Neural progenitor cell (in vitro differentiated cells): ENCODE measurements around the gene GALNTL6.
A peak's percentile ranks its signal among the peaks of the same experiment; 100 is the strongest.

ENCODE experiments used
- CTCF ChIP-seq: fragments of 200-600 bp; sonication (generic); IDR thresholded peaks from 2 replicates; pipeline ENCODE4 v1.5.1; 2017; ENCODE audit warnings: antibody characterized with exemption, mild to moderate bottlenecking
- EZH2 ChIP-seq: fragments of 200-600 bp; sonication (generic); IDR thresholded peaks from 2 replicates; pipeline ENCODE4 v1.6.1; 2017; ENCODE audit warnings: antibody characterized with exemption, mild to moderate bottlenecking, moderate library complexity
- EZH2phosphoT487 ChIP-seq: fragments of 200-600 bp; sonication (generic); IDR thresholded peaks from 2 replicates; pipeline ENCODE4 v1.6.1; 2017; ENCODE audit warnings: antibody characterized with exemption

DNA sequence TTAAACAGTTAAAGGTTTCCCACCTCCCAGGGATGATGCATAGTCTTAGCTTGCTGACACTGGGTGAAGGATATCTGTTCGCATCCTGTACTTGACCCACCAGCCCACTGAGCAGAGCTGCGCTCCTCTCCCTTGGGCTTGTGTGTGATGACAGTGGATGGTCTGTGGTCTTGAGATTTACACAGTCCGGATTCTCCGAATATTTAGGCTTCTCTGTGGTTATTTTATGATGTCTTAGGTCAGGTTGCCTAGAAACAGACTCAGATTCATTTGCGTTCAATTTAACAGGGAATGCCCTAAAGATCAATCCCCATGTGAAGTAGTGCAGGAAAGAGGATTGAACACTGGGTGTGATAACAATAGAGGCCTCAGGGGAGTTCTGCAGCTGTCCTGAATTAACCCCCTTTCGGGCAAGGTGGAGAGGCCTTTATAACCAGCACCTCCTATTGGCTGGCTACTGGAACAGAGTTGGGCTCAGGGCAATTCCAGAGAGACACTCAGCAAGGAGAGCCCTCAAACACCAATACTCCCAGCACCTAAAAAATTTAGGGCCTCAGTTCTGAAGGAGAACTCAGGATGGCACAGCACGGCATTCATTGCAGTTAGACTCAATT is 702.2 kb downstream of the GALNTL6 start:
- TF ChIP-seq CTCF = peak; percentile 38
- TF ChIP-seq EZH2phosphoT487 = no peak
- no peak for TF ChIP-seq EZH2
